Measurements from ENCODE around the gene CCNB1IP1.
"Not testable (repeated sequence)": the region's sequence is repeated elsewhere in the genome, so short reads cannot be mapped to it uniquely, and the experiment has no call there.

CCNB1IP1 gene

DNA sequence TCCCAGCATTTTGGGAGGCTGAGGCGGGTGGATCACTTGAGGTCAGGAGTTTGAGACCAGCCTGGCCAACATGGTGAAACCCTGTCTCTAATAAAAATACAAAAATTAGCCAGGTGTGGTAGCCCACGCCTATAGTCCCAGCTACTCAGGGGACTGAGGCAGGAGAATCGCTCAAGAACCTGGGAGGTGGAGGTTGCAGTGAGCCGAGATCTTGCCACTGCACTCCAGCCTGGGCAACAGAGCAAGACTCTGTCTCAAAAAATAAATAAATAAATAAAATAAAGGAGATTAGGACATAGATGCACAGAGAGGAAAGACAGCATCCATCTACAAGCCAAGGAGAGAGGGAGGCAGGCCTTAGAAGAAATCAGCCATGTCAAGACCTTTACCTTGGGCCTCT is 8.0 kb upstream of the CCNB1IP1 start:
- not testable (repeated sequence) for H3K9me3 ChIP-seq (ENCODE audit: control insufficient read depth in 5 of 5, low read length in 5 of 5); H3K27me3 ChIP-seq (ENCODE audit: control insufficient read depth in 5 of 5, insufficient read depth in 4 of 5, low read length in 5 of 5); H3K9ac ChIP-seq (ENCODE audit: low read length in 5 of 5); H3K4me3 ChIP-seq (ENCODE audit: low read depth in 1 of 5, low read length in 5 of 5); H3K27ac ChIP-seq (ENCODE audit: low read depth, low read length)
- Histone ChIP-seq H3K36me3 (ENCODE audit: control insufficient read depth in 5 of 5, insufficient read depth in 5 of 5, low read length in 5 of 5) (peaks cover 6 to 13% (median 10%) of the 10 kb centered on the region in 5 donors), H3K4me1 (ENCODE audit: control insufficient read depth in 5 of 5, insufficient read depth in 5 of 5, low read length in 5 of 5) (peaks cover 8 to 12% (median 9%) of the 10 kb centered on the region in 5 donors)

DNA sequence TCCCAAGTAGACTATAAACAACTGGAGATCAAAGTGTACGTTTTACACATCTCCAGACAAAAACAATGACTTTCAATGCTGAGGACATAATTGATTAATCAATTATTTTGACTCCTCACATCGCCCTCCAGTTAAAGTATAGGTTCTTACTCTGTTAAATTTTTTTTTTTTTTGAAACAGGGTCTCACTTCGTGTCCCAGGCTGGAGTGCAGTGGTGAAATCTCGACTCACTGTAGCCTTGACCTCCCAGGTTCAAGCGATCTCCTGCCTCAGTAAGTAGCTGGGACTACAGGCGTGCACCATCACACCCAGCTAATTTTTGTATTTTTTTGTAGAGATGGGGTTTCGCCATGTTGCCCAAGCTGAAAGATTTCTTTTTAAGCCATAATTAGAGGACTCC is 938 bp upstream of the CCNB1IP1 start:
- no peak overlapping the region for H3K4me3 ChIP-seq (ENCODE audit: low read depth in 1 of 5, low read length in 5 of 5)
- H3K9ac ChIP-seq (ENCODE audit: low read length in 5 of 5) = no peak overlapping the region
- peaks cover 0 to 15% (median 12%) of the 10 kb centered on the region in 5 donors for H3K4me1 ChIP-seq (ENCODE audit: control insufficient read depth in 5 of 5, insufficient read depth in 5 of 5, low read length in 5 of 5)
- no peaks in the 10 kb centered on the region for H3K27me3 ChIP-seq (ENCODE audit: control insufficient read depth in 5 of 5, insufficient read depth in 4 of 5, low read length in 5 of 5)
- H3K27ac ChIP-seq (ENCODE audit: low read depth, low read length) = peak overlapping the region; percentile 80
- no peaks in the 10 kb centered on the region for H3K9me3 ChIP-seq (ENCODE audit: control insufficient read depth in 5 of 5, low read length in 5 of 5)
- H3K36me3 ChIP-seq (ENCODE audit: control insufficient read depth in 5 of 5, insufficient read depth in 5 of 5, low read length in 5 of 5) = peaks cover 0 to under 1% (median 0%) of the 10 kb centered on the region in 5 donors

DNA sequence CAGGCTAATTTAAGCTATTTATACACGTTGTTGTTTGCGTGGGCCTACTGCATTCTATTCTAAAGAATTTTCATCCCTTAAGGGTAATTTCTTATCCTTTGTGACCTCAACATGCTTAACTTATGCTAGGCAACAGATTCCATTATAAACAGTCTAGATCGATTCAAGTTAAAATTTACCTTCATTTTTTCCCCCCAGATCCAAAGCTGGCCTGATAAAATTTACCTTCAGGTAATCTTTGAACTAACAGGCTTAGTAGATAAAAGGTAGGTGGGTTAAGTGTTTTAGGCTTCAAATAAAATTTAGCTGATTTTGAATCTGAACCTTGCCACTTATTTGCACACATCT is 389 bp upstream of the CCNB1IP1 start:
- peaks cover 0 to 5% (median 0%) of the 10 kb centered on the region in 5 donors for H3K36me3 ChIP-seq (ENCODE audit: control insufficient read depth in 5 of 5, insufficient read depth in 5 of 5, low read length in 5 of 5)

DNA sequence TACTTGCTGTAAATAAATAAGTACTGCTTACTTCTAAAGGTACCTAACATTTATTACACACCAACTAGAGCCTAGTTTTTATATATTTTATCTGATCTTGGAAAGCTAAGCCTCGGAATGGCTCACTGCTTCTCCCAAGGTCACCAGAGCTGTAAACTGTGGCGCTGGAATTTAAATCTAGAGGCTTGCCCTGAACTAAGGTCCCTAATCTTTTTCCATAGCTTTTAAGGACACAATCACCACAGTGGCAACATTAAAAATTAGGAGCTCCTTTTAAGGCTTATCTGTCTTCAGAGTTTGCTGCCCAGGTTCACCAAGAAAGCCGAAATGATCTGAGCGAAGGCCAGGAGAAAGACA is 670 bp downstream of the CCNB1IP1 start:
- Histone ChIP-seq H3K27ac (ENCODE audit: low read depth, low read length) (peak overlapping the region; percentile 80), H3K9me3 (ENCODE audit: control insufficient read depth in 5 of 5, low read length in 5 of 5) (no peaks in the 10 kb centered on the region), H3K4me1 (ENCODE audit: control insufficient read depth in 5 of 5, insufficient read depth in 5 of 5, low read length in 5 of 5) (peaks cover 0 to 16% (median 12%) of the 10 kb centered on the region in 5 donors), H3K4me3 (ENCODE audit: low read depth in 1 of 5, low read length in 5 of 5) (peak overlapping the region; percentile 79 to 92 (median 88)), H3K36me3 (ENCODE audit: control insufficient read depth in 5 of 5, insufficient read depth in 5 of 5, low read length in 5 of 5) (peaks cover 0 to 5% (median 0%) of the 10 kb centered on the region in 5 donors), H3K9ac (ENCODE audit: low read length in 5 of 5) (peak overlapping the region in 4 of 5 donors; percentile 72 to 87 (median 82)), H3K27me3 (ENCODE audit: control insufficient read depth in 5 of 5, insufficient read depth in 4 of 5, low read length in 5 of 5) (no peaks in the 10 kb centered on the region)

More for the DNA sequence above, 389 bp upstream of the CCNB1IP1 start:
- H3K4me1 ChIP-seq (ENCODE audit: control insufficient read depth in 5 of 5, insufficient read depth in 5 of 5, low read length in 5 of 5) = peaks cover 0 to 15% (median 12%) of the 10 kb centered on the region in 5 donors
- peak overlapping the region; percentile 79 to 92 (median 88) for H3K4me3 ChIP-seq (ENCODE audit: low read depth in 1 of 5, low read length in 5 of 5)
- peak overlapping the region in 4 of 5 donors; percentile 57 to 84 (median 76) for H3K9ac ChIP-seq (ENCODE audit: low read length in 5 of 5)
- no peaks in the 10 kb centered on the region for H3K9me3 ChIP-seq (ENCODE audit: control insufficient read depth in 5 of 5, low read length in 5 of 5)
- H3K27me3 ChIP-seq (ENCODE audit: control insufficient read depth in 5 of 5, insufficient read depth in 4 of 5, low read length in 5 of 5) = no peaks in the 10 kb centered on the region
- H3K27ac ChIP-seq (ENCODE audit: low read depth, low read length) = peak overlapping the region; percentile 80

DNA sequence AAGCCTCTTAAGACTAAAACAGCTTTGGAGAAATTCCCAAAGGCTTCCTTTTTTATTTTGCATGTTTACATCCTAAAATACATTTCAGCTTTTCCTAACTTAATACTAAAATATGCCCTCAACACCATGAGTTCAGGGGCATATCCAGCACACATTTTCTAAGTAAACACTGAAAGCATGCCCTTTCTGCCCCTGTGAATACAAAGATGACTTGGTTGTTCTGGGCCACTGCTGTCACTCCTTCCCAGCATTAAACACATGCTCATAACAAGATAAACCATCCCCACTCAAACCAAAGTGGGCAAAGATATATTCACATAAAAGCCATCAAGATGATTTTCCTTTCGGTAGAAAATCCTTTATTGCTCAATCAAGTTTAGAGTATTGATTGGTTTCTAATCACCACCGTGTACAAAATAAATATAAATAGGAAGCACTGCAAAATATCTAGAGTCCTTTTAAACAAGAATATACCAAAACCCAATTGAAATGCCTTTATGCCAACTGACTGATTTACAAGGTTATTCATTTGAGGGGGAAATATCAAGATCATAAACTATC is 1.9 kb downstream of the CCNB1IP1 start:
- H3K27ac ChIP-seq (ENCODE audit: low read depth, low read length) = no peak overlapping the region
- H3K4me1 ChIP-seq (ENCODE audit: control insufficient read depth in 5 of 5, insufficient read depth in 5 of 5, low read length in 5 of 5) = peaks cover 0 to 17% (median 12%) of the 10 kb centered on the region in 5 donors
- peaks cover 0 to 10% (median 5%) of the 10 kb centered on the region in 5 donors for H3K36me3 ChIP-seq (ENCODE audit: control insufficient read depth in 5 of 5, insufficient read depth in 5 of 5, low read length in 5 of 5)
- no peaks in the 10 kb centered on the region for H3K27me3 ChIP-seq (ENCODE audit: control insufficient read depth in 5 of 5, insufficient read depth in 4 of 5, low read length in 5 of 5)
- H3K9me3 ChIP-seq (ENCODE audit: control insufficient read depth in 5 of 5, low read length in 5 of 5) = no peaks in the 10 kb centered on the region
- H3K4me3 ChIP-seq (ENCODE audit: low read depth in 1 of 5, low read length in 5 of 5) = no peak overlapping the region
- H3K9ac ChIP-seq (ENCODE audit: low read length in 5 of 5) = peak overlapping the region in 1 of 5 donors; percentile 31

DNA sequence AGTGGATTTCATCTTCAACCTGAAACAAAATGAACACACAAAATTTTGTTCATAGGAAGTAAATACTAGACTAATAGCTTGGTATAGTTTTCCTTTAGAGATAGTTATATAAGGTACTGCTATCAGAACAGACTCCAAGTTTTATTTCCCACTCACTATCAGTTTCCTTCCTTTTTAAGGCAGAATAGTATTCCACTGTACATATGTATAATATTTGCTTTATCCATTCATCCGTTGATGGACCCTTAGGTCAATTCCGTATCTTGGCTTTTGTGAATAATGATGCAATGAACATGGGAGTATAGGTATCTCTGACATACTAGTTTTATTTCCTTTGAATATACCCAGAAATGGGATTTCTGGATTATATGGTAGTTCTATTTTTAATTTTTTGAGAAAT is 3.7 kb downstream of the CCNB1IP1 start:
- Histone ChIP-seq H3K27ac (ENCODE audit: low read depth, low read length) (no peak overlapping the region), H3K4me3 (ENCODE audit: low read depth in 1 of 5, low read length in 5 of 5) (no peak overlapping the region), H3K9ac (ENCODE audit: low read length in 5 of 5) (no peak overlapping the region), H3K36me3 (ENCODE audit: control insufficient read depth in 5 of 5, insufficient read depth in 5 of 5, low read length in 5 of 5) (peaks cover 3 to 23% (median 17%) of the 10 kb centered on the region in 5 donors), H3K4me1 (ENCODE audit: control insufficient read depth in 5 of 5, insufficient read depth in 5 of 5, low read length in 5 of 5) (peaks cover 0 to 17% (median 12%) of the 10 kb centered on the region in 5 donors), H3K9me3 (ENCODE audit: control insufficient read depth in 5 of 5, low read length in 5 of 5) (no peaks in the 10 kb centered on the region), H3K27me3 (ENCODE audit: control insufficient read depth in 5 of 5, insufficient read depth in 4 of 5, low read length in 5 of 5) (no peaks in the 10 kb centered on the region)

DNA sequence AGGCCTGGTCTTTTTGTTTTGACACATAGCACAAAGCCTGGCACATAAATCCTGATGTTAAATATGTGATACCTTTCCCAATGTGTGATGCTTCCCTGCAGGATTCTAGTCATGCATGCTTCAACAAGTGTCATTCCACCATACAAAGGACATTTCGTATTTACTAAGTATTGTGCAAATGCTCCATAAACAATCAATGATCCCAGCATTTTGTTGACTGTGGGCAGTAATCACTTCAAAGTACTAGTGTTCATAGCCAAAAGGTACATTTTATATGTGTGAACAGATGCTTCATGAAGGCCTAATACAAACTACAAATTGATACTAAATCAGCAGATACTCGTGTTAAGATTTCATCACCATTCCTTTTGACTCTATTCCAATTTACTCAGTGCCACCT is 4.4 kb downstream of the CCNB1IP1 start:
- no peak overlapping the region for H3K9ac ChIP-seq (ENCODE audit: low read length in 5 of 5)
- peaks cover 0 to 17% (median 12%) of the 10 kb centered on the region in 5 donors for H3K4me1 ChIP-seq (ENCODE audit: control insufficient read depth in 5 of 5, insufficient read depth in 5 of 5, low read length in 5 of 5)
- no peaks in the 10 kb centered on the region for H3K27me3 ChIP-seq (ENCODE audit: control insufficient read depth in 5 of 5, insufficient read depth in 4 of 5, low read length in 5 of 5)
- peaks cover 3 to 25% (median 18%) of the 10 kb centered on the region in 5 donors for H3K36me3 ChIP-seq (ENCODE audit: control insufficient read depth in 5 of 5, insufficient read depth in 5 of 5, low read length in 5 of 5)
- no peak overlapping the region for H3K4me3 ChIP-seq (ENCODE audit: low read depth in 1 of 5, low read length in 5 of 5)
- no peak overlapping the region for H3K27ac ChIP-seq (ENCODE audit: low read depth, low read length)
- no peaks in the 10 kb centered on the region for H3K9me3 ChIP-seq (ENCODE audit: control insufficient read depth in 5 of 5, low read length in 5 of 5)

DNA sequence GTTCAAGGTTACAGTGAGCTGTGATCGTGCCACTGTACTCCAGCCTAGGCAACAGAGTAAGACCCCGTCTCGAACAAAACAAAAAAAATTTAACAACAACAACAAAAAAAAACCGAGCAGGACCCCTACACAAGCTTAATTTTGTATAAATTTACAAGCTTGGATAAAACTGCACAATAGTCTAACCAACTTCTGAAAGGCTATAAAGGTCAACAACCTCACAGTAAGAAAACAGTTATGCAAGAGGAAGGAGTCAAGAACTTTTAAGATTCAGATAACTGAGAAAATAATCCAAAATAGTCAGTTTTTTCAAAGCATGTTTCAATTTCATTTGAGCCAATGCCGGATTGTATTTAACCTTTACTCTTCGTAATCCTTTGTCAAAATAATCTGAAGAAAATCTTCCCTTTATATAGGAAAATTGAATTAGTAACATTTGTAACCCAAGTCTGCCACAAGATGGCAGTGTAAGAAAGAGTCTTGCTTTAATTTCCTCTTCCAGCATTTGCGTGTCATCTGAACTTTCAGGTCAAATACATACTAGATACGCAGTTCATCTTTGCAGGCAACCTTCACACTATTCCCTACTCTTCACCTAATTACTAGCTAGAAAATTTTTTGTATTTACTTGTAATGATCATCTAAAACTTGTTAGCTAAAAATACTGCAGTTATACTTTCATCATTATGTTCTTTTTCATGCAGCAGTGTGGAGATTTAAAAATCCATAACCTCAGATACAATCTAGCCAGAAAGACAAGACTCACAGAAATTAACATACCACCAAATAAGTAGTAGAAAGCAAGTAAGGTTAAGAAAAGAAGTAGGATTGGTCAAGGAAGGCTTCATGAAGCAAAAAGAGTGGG is 5.8 kb downstream of the CCNB1IP1 start:
- Histone ChIP-seq H3K9ac (ENCODE audit: low read length in 5 of 5) (no peak overlapping the region), H3K36me3 (ENCODE audit: control insufficient read depth in 5 of 5, insufficient read depth in 5 of 5, low read length in 5 of 5) (peaks cover 3 to 30% (median 18%) of the 10 kb centered on the region in 5 donors), H3K4me3 (ENCODE audit: low read depth in 1 of 5, low read length in 5 of 5) (no peak overlapping the region), H3K4me1 (ENCODE audit: control insufficient read depth in 5 of 5, insufficient read depth in 5 of 5, low read length in 5 of 5) (peaks cover 0 to 4% (median 2%) of the 10 kb centered on the region in 5 donors), H3K27me3 (ENCODE audit: control insufficient read depth in 5 of 5, insufficient read depth in 4 of 5, low read length in 5 of 5) (no peaks in the 10 kb centered on the region), H3K27ac (ENCODE audit: low read depth, low read length) (no peak overlapping the region), H3K9me3 (ENCODE audit: control insufficient read depth in 5 of 5, low read length in 5 of 5) (no peaks in the 10 kb centered on the region)

DNA sequence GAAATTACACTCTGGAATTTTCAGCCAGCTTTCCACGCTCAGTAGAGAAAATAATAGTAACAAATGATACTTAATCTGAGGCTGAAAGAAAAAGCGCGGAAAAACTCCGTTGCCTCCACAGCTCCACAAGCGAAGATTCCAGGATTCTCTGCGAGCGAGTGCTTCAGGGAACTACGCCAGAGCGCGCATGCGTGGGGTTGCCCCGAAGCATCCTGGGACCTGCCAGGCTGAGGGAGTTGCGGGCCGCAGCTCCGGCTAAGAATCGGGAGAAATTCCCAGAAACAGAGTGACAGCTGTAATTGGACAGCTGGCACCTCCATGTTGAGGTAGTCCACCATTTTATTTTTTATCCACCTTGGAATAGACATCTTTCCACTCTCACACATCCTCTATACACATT is 15.4 kb downstream of the CCNB1IP1 start:
- H3K4me1 ChIP-seq (ENCODE audit: control insufficient read depth in 5 of 5, insufficient read depth in 5 of 5, low read length in 5 of 5) = no peaks in the 10 kb centered on the region
- no peak overlapping the region for H3K9ac ChIP-seq (ENCODE audit: low read length in 5 of 5)
- no peaks in the 10 kb centered on the region for H3K27me3 ChIP-seq (ENCODE audit: control insufficient read depth in 5 of 5, insufficient read depth in 4 of 5, low read length in 5 of 5)
- no peaks in the 10 kb centered on the region for H3K9me3 ChIP-seq (ENCODE audit: control insufficient read depth in 5 of 5, low read length in 5 of 5)
- H3K4me3 ChIP-seq (ENCODE audit: low read depth in 1 of 5, low read length in 5 of 5) = no peak overlapping the region
- peaks cover 25 to 54% (median 50%) of the 10 kb centered on the region in 5 donors for H3K36me3 ChIP-seq (ENCODE audit: control insufficient read depth in 5 of 5, insufficient read depth in 5 of 5, low read length in 5 of 5)
- no peak overlapping the region for H3K27ac ChIP-seq (ENCODE audit: low read depth, low read length)

DNA sequence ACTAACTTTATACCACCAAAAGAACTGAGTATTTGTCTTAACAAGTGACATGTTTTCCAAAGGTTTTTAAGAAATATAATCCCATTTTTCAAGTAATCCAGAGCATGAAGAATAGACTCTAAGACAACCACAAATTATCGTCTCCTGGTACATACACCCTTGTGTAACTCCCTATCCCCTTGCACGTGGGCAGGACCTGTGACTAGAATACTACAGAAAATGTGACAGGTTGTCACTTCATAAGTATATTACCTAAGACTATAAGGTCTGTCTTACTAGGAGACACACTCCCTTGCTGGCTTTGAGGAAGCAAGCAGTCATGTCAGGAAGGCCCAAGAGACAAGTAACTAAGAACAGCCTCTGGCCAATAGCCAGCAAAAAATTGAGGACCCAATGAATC is 19.1 kb downstream of the CCNB1IP1 start:
- Histone ChIP-seq H3K9me3 (ENCODE audit: control insufficient read depth in 5 of 5, low read length in 5 of 5) (no peaks in the 10 kb centered on the region), H3K4me3 (ENCODE audit: low read depth in 1 of 5, low read length in 5 of 5) (no peak overlapping the region), H3K36me3 (ENCODE audit: control insufficient read depth in 5 of 5, insufficient read depth in 5 of 5, low read length in 5 of 5) (peaks cover 23 to 59% (median 54%) of the 10 kb centered on the region in 5 donors), H3K9ac (ENCODE audit: low read length in 5 of 5) (no peak overlapping the region), H3K27ac (ENCODE audit: low read depth, low read length) (no peak overlapping the region), H3K4me1 (ENCODE audit: control insufficient read depth in 5 of 5, insufficient read depth in 5 of 5, low read length in 5 of 5) (no peaks in the 10 kb centered on the region), H3K27me3 (ENCODE audit: control insufficient read depth in 5 of 5, insufficient read depth in 4 of 5, low read length in 5 of 5) (no peaks in the 10 kb centered on the region)
